GM19240 (cell line): ENCODE data around the gene ZNF319.

ENCODE experiments used
- DNase-seq: peaks from one replicate; pipeline ENCODE4 v3.0.0; 2011; ENCODE audit warnings: low spot score; ENCODE audit not compliant: insufficient read length

The ZNF319 gene

GRCh38 chr16:57957673-57958392 lies 42.6 kb downstream of the ZNF319 start:
- no peak for DNase-seq

- no peak for DNase-seq
Measured at GRCh38 chr16:57956924-57957672, 43.4 kb downstream of the ZNF319 start.

GRCh38 chr16:57956270-57956808 lies 44.1 kb downstream of the ZNF319 start:
- DNase-seq: no peak

GRCh38 chr16:57955572-57956188 lies 44.8 kb downstream of the ZNF319 start:
- no peak for DNase-seq

- DNase-seq: no peak
Measured at GRCh38 chr16:57953857-57954256, 46.6 kb downstream of the ZNF319 start.

GRCh38 chr16:57952909-57953308 lies 47.6 kb downstream of the ZNF319 start:
- DNase-seq: no peak

GRCh38 chr16:57951204-57951960 lies 49.1 kb downstream of the ZNF319 start:
- no peak for DNase-seq

GRCh38 chr16:57950382-57950781 lies 50.1 kb downstream of the ZNF319 start:
- no peak for DNase-seq

- no peak for DNase-seq
Measured at GRCh38 chr16:57949595-57950238, 50.8 kb downstream of the ZNF319 start.

GRCh38 chr16:57949013-57949412 lies 51.5 kb downstream of the ZNF319 start:
- DNase-seq: no peak

GRCh38 chr16:57948027-57948426 lies 52.4 kb downstream of the ZNF319 start:
- no peak for DNase-seq

- DNase-seq: no peak
Measured at GRCh38 chr16:57947261-57947660, 53.2 kb downstream of the ZNF319 start.

GRCh38 chr16:57946181-57946801 lies 54.2 kb downstream of the ZNF319 start:
- DNase-seq: no peak

- no peak for DNase-seq
Measured at GRCh38 chr16:57945740-57946138, 54.7 kb downstream of the ZNF319 start.

- DNase-seq: no peak
Measured at GRCh38 chr16:57944970-57945739, 55.3 kb downstream of the ZNF319 start.
